Endothelial cell of umbilical vein (primary cell): ENCODE data around the gene CTU2. TPM values are rescaled to one million over a fixed set of nuclear protein-coding genes. Genes with fewer than 3 reads are reported as not detected.

Source experiments
- BruUV-seq: library from RNA; stranded (reverse); fragments of 400-500 nt; replicated peaks from 2 replicates; lab custom pipeline; 2021; lab: Mats Ljungman, UMichigan
- CTCF ChIA-PET: fragments of 300-600, 350-600 bp; sonication (Branson Sonifier 250); formaldehyde crosslinking; loops from one replicate; lab custom pipeline; 2021; ENCODE audit warnings: antibody characterized with exemption, inconsistent platforms; lab: Charles Lee
- POLR2A ChIA-PET: fragments of 300-600, 350-600 bp; sonication (Branson Sonifier 250); formaldehyde crosslinking; loops from one replicate; lab custom pipeline; 2021; ENCODE audit warnings: antibody characterized with exemption, inconsistent platforms; lab: Charles Lee
- DNase-seq: peaks from one replicate; pipeline ENCODE4 v3.0.0-alpha.2; 2011; ENCODE audit warnings: low read depth, low spot score
- FAIRE-seq: peaks from 2 replicates; lab custom pipeline; 2011; peaks lifted over from hg19 to GRCh38; lab: Jason Lieb, UNC
- H2AFZ ChIP-seq: 2 replicates; pipeline ENCODE4 v1.6.0; 2012; ENCODE audit warnings: low read depth, low read length, control low read depth, inconsistent platforms
- H3K27ac ChIP-seq: 2 replicates; pipeline ENCODE4 v1.5.1; 2011; ENCODE audit warnings: low read depth, mild to moderate bottlenecking, control low read depth, low read length, moderate library complexity; ENCODE audit not compliant: insufficient read depth
- H3K27me3 ChIP-seq, 2 experiments: 2 replicates each; pipeline versions ENCODE4 v1.6.0 to v1.6.1; 2011; ENCODE audit warnings: low read length in 2 of 2, mixed read lengths in 1 of 2; ENCODE audit not compliant: control insufficient read depth in 2 of 2, insufficient read depth in 2 of 2
- H3K36me3 ChIP-seq, 2 experiments: 2 replicates in 1 of 2; 3 replicates in 1 of 2; pipeline ENCODE4 v1.5.1; 2011; ENCODE audit warnings: low read length in 2 of 2, mild to moderate bottlenecking in 1 of 2, moderate library complexity in 1 of 2; ENCODE audit not compliant: control insufficient read depth in 2 of 2, insufficient read depth in 2 of 2; ENCODE audit errors: extremely low read depth in 1 of 2
- H3K4me1 ChIP-seq: 3 replicates; pipeline ENCODE4 v1.5.1; 2011; ENCODE audit warnings: mild to moderate bottlenecking, low read length; ENCODE audit not compliant: control insufficient read depth, insufficient read depth; ENCODE audit errors: extremely low read depth
- H3K4me2 ChIP-seq: 2 replicates; pipeline ENCODE4 v1.6.1; 2011; ENCODE audit warnings: low read length, control low read depth, mixed read lengths; ENCODE audit not compliant: insufficient read depth
- H3K4me3 ChIP-seq, 3 experiments: fragments of 200-600 bp in 1 of 3; sonication (generic), shearing (Covaris generic) in 1 of 3; replicated peaks in 1 of 3; 2 replicates each; pipeline ENCODE4 v1.5.1; 2011 to 2016; ENCODE audit warnings: control low read depth in 3 of 3, low read length in 3 of 3, mild to moderate bottlenecking in 2 of 3, inconsistent platforms in 1 of 3, low read depth in 1 of 3, moderate library complexity in 1 of 3; ENCODE audit not compliant: insufficient read depth in 1 of 3
- H3K79me2 ChIP-seq: 2 replicates; pipeline ENCODE4 v1.6.0; 2012; ENCODE audit warnings: low read length, inconsistent platforms; ENCODE audit not compliant: control insufficient read depth, insufficient read depth
- H3K9ac ChIP-seq: replicated peaks from 2 replicates; pipeline ENCODE3; 2011; ENCODE audit warnings: low read length, control low read depth; ENCODE audit not compliant: insufficient read depth; ENCODE audit errors: extremely low read depth
- H3K9me1 ChIP-seq: replicated peaks from 3 replicates; pipeline ENCODE4 v1.6.0; 2011; ENCODE audit warnings: mild to moderate bottlenecking, low read length; ENCODE audit not compliant: control insufficient read depth, insufficient read depth; ENCODE audit errors: extremely low read depth
- H3K9me3 ChIP-seq: replicated peaks from 2 replicates; pipeline ENCODE4 v1.5.1; 2012; ENCODE audit warnings: low read length, inconsistent platforms; ENCODE audit not compliant: control insufficient read depth, insufficient read depth
- H4K20me1 ChIP-seq: replicated peaks from 2 replicates; pipeline ENCODE3; 2011; ENCODE audit warnings: mild to moderate bottlenecking, low read length; ENCODE audit not compliant: control insufficient read depth, insufficient read depth; ENCODE audit errors: extremely low read depth
- EZH2 ChIP-seq: IDR thresholded peaks from 2 replicates; pipeline ENCODE4 v1.6.1; 2012; ENCODE audit warnings: borderline replicate concordance, low read depth, mild to moderate bottlenecking, moderate library complexity, low read length, inconsistent platforms; ENCODE audit not compliant: severe bottlenecking
- FOS ChIP-seq: IDR thresholded peaks from 2 replicates; pipeline ENCODE4 v1.6.1; 2011; ENCODE audit warnings: mild to moderate bottlenecking, low read length, moderate library complexity, borderline replicate concordance; ENCODE audit not compliant: insufficient read depth
- GATA2 ChIP-seq: IDR thresholded peaks from 2 replicates; pipeline ENCODE4 v1.7.0; 2011; ENCODE audit warnings: low read depth, mild to moderate bottlenecking, moderate library complexity, mixed read lengths, low read length; ENCODE audit not compliant: insufficient read length, insufficient read depth
- JUN ChIP-seq: IDR thresholded peaks from 2 replicates; pipeline ENCODE4 v1.6.1; 2011; ENCODE audit warnings: borderline replicate concordance, low read depth; ENCODE audit not compliant: insufficient read length, insufficient read depth
- MYC ChIP-seq: IDR thresholded peaks from one replicate; pipeline ENCODE4 v1.6.1; 2011; ENCODE audit warnings: mild to moderate bottlenecking, low read depth, low read length
- POLR2A ChIP-seq: IDR thresholded peaks from 2 replicates; pipeline ENCODE4 v1.6.1; 2012; ENCODE audit warnings: low read depth, mild to moderate bottlenecking, control low read depth, low read length
- POLR2AphosphoS5 ChIP-seq: IDR thresholded peaks from 2 replicates; pipeline ENCODE4 v1.6.1; 2012; ENCODE audit warnings: low read depth, mild to moderate bottlenecking, control low read depth, low read length, moderate library complexity; ENCODE audit not compliant: insufficient read depth
- dilution Hi-C: fragments of 300-500 bp; cut with MboI; formaldehyde crosslinking; loops from one replicate; pipeline ENCODE4 v1.15.0; 2019; ENCODE audit warnings: low sequenced_read_pairs; ENCODE audit not compliant: extremely low pct_ligation_motif_present
- intact Hi-C: fragments of 100-400 bp; cut with micrococcal nuclease; formaldehyde crosslinking; loops from one replicate; pipeline ENCODE4 v1.10.0; 2022
- polyA plus RNA-seq, 4 experiments: library from polyadenylated mRNA; depleted of rRNA in 3 of 4; stranded (reverse) in 3 of 4; unstranded in 1 of 4; fragments of >200 nt; gene quantifications; 2 replicates each; pipeline versions ENCODE4 v1.2.1 to v1.2.3, GENCODE V29; 2011 to 2012; ENCODE audit warnings: missing spikeins in 1 of 4
- total RNA-seq: library from RNA; stranded (reverse); gene quantifications from 2 replicates; pipeline ENCODE4 v1.2.3, GENCODE V29; 2021
- TF ChIP-seq, protein P1 (sequence below): IDR thresholded peaks from 2 replicates; pipeline ENCODE4 v1.6.1; 2011; ENCODE audit not compliant: insufficient read depth, insufficient read length
- TF ChIP-seq, protein P2 (sequence below), 2 donors: IDR thresholded peaks; 1 replicate in 1 of 2; 2 replicates in 1 of 2; pipeline ENCODE4 v1.5.1; 2011; ENCODE audit warnings: low read length in 2 of 2, mild to moderate bottlenecking in 2 of 2, moderate library complexity in 2 of 2, control low read depth in 1 of 2, inconsistent platforms in 1 of 2, low read depth in 1 of 2; ENCODE audit not compliant: insufficient read depth in 1 of 2; ENCODE audit errors: extremely low read depth in 1 of 2

The CTU2 gene
- total and polyA plus RNA-seq, 2 donors (not counting 3 experiments of a cell fraction or from before 2014, with no cell fraction given), result 26.1 to 33.7 TPM

DNA sequence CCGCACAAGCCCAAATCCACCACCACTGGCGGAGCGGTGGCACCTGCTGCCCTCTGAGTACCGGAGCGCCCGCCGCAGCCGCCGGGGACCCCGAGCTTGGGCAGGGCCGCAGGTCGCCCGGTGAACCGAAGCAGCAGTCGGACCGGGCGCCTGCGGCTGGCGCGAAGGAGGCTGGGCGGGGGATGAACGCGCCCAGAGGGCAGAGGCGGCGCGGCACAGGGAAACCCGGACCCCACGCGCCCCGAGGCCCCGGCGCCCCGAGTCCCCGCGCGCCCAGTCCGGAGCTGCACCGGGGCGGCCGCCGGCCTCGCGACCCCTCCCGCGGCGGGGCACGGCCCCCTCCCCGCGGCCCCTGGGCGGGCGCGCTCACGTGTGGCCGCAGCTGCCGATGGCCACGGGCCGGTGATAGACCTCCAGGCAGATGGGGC, 488 bp upstream of the CTU2 start:
- Histone ChIP-seq H3K9ac (peak overlapping the region; percentile 42), H2AFZ (peak overlapping the region; percentile 44), H3K79me2 (peaks cover 67% of the 10 kb centered on the region), H3K27me3 (no peaks in the 10 kb centered on the region), H3K9me1 (no peaks in the 10 kb centered on the region), H3K4me2 (peak overlapping the region; percentile 91), H3K27ac (peak overlapping the region; percentile 45), H3K9me3 (no peaks in the 10 kb centered on the region), H3K36me3 (peaks cover 0 to 3% of the 10 kb centered on the region in 2 experiments), H3K4me3 (peak overlapping the region; percentile 69 to 90 (median 79)), H4K20me1 (no peaks in the 10 kb centered on the region), H3K4me1 (peaks cover 50% of the 10 kb centered on the region)
- ChIA-PET POLR2A (no interaction called here), CTCF (interaction anchor here (1.0 to 4.3 kb wide), 3 partner anchors 30 to 79 kb away, joined by 3 to 25 read pairs (median 5); partner anchors contain the start of gene PIEZO1)
- FAIRE-seq (peak; percentile 62), DNase-seq (peak; percentile 26)
- dilution Hi-C loops (no loop called here), intact Hi-C loops (no loop called here)
- no TSS peak for BruUV-seq
- TF ChIP-seq, protein P1, sequence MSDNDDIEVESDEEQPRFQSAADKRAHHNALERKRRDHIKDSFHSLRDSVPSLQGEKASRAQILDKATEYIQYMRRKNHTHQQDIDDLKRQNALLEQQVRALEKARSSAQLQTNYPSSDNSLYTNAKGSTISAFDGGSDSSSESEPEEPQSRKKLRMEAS, result no peak
- TF ChIP-seq MYC (no peak), POLR2A (no peak), JUN (no peak), GATA2 (no peak), FOS (no peak), EZH2 (no peak), POLR2AphosphoS5 (no peak)
- TF ChIP-seq, protein P2, sequence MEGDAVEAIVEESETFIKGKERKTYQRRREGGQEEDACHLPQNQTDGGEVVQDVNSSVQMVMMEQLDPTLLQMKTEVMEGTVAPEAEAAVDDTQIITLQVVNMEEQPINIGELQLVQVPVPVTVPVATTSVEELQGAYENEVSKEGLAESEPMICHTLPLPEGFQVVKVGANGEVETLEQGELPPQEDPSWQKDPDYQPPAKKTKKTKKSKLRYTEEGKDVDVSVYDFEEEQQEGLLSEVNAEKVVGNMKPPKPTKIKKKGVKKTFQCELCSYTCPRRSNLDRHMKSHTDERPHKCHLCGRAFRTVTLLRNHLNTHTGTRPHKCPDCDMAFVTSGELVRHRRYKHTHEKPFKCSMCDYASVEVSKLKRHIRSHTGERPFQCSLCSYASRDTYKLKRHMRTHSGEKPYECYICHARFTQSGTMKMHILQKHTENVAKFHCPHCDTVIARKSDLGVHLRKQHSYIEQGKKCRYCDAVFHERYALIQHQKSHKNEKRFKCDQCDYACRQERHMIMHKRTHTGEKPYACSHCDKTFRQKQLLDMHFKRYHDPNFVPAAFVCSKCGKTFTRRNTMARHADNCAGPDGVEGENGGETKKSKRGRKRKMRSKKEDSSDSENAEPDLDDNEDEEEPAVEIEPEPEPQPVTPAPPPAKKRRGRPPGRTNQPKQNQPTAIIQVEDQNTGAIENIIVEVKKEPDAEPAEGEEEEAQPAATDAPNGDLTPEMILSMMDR (IDR thresholded peaks at IDR 0.05; ENCODE audit: extremely low read depth in 1 of 2, insufficient read depth in 1 of 2, low read depth in 1 of 2, low read length in 2 of 2), result no peak
